A549 (cell line): Measurements from ENCODE around the gene DBX2. TPM values are rescaled to one million over a fixed set of nuclear protein-coding genes. Genes with fewer than 3 reads are reported as not detected.

ENCODE experiments used
- ATAC-seq, 2 experiments: fragments of 200-7000 bp in 1 of 2; fragments of >200 bp in 1 of 2; cut with Nextera tagmentation in 1 of 2; cut with Tn5 transposase in 1 of 2; 3 replicates each; pipeline versions ENCODE4 v1.8.0 to v1.9.1; 2018 to 2020; ENCODE audit warnings: mild to moderate bottlenecking in 1 of 2, moderate library complexity in 1 of 2
- CTCF ChIA-PET: fragments of 300-600 bp; sonication (Branson Sonifier 250); formaldehyde crosslinking; extraction: SDS; loops from one replicate; lab custom pipeline; 2021; ENCODE audit warnings: antibody characterized with exemption, inconsistent platforms; lab: Yijun Ruan, JAX
- POLR2A ChIA-PET: fragments of 350-600 bp; formaldehyde crosslinking; extraction: SDS; loops from one replicate; lab custom pipeline; 2021; ENCODE audit warnings: antibody characterized with exemption, inconsistent platforms; lab: Yijun Ruan, JAX
- DNase-seq, 2 experiments: peaks; one replicate each; pipeline versions ENCODE4 v3.0.0 to v3.0.0-alpha.2; 2011 to 2016; ENCODE audit warnings: low read depth in 1 of 2, low spot score in 1 of 2
- FAIRE-seq: peaks from 2 replicates; lab custom pipeline; 2011; peaks lifted over from hg19 to GRCh38; lab: Jason Lieb, UNC
- H3K27ac ChIP-seq, 2 experiments: fragments of >200 bp; sonication (Bioruptor Twin); formaldehyde crosslinking; 3 replicates each; pipeline ENCODE4 v1.5.1; 2016 to 2017
- H3K4me1 ChIP-seq: fragments of >200 bp; sonication (Bioruptor Twin); formaldehyde crosslinking; 3 replicates; pipeline ENCODE4 v1.6.1; 2016
- H3K4me2 ChIP-seq: fragments of >200 bp; sonication (Bioruptor Twin); formaldehyde crosslinking; 3 replicates; pipeline ENCODE4 v1.6.1; 2016
- H3K4me3 ChIP-seq: fragments of >200 bp; sonication (Bioruptor Twin); formaldehyde crosslinking; 3 replicates; pipeline ENCODE4 v1.5.1; 2016
- H3K9me3 ChIP-seq: fragments of >200 bp; sonication (Bioruptor Twin); formaldehyde crosslinking; 3 replicates; pipeline ENCODE4 v1.6.1; 2016
- BCL3 ChIP-seq: fragments of >200 bp; sonication (Bioruptor Twin); formaldehyde crosslinking; IDR thresholded peaks from 3 replicates; pipeline ENCODE4 v1.6.1; 2016
- BHLHE40 ChIP-seq: IDR thresholded peaks from 2 replicates; pipeline ENCODE4 v1.6.1; 2012; ENCODE audit warnings: low read depth, low read length, inconsistent platforms
- CBX2 ChIP-seq: fragments of 200-600 bp; sonication (generic); IDR thresholded peaks from 2 replicates; pipeline ENCODE4 v1.6.1; 2016; ENCODE audit warnings: low read depth, mild to moderate bottlenecking, borderline replicate concordance
- CBX8 ChIP-seq: fragments of 200-600 bp; sonication (generic); IDR thresholded peaks from 2 replicates; pipeline ENCODE4 v1.6.1; 2016
- CTCF ChIP-seq: fragments of >200 bp; sonication (Bioruptor Twin); formaldehyde crosslinking; IDR thresholded peaks from 3 replicates; pipeline ENCODE4 v1.5.1; 2016
- EHF ChIP-seq: fragments of 250-450 bp; sonication (Bioruptor Pico); IDR thresholded peaks from 2 replicates; pipeline ENCODE4 v1.5.0; 2020; ENCODE audit warnings: mild to moderate bottlenecking
- ELK1 ChIP-seq: fragments of 150-350 bp; IDR thresholded peaks from 2 replicates; pipeline ENCODE4 v1.6.1; 2014; ENCODE audit warnings: low read depth, mild to moderate bottlenecking, low read length
- FOSL2 ChIP-seq, 2 experiments: fragments of 450-650 bp in 1 of 2; fragments of >200 bp in 1 of 2; sonication (Bioruptor Twin) in 1 of 2; formaldehyde crosslinking; IDR thresholded peaks; 2 replicates each; pipeline versions ENCODE4 v1.5.0 to v1.6.1; 2016 to 2020; ENCODE audit warnings: mild to moderate bottlenecking in 1 of 2, moderate library complexity in 1 of 2
- FOXS1 ChIP-seq: fragments of 250-450 bp; sonication (Bioruptor Pico); IDR thresholded peaks from 2 replicates; pipeline ENCODE4 v1.5.0; 2020; ENCODE audit warnings: mild to moderate bottlenecking, moderate library complexity
- HOXB5 ChIP-seq: fragments of 250-450 bp; sonication (Bioruptor Pico); IDR thresholded peaks from 2 replicates; pipeline ENCODE4 v1.5.0; 2020; ENCODE audit warnings: mild to moderate bottlenecking, moderate library complexity
- JUN ChIP-seq, 2 experiments: fragments of >200 bp; sonication (Bioruptor Twin); formaldehyde crosslinking; IDR thresholded peaks; 2 replicates in 1 of 2; 3 replicates in 1 of 2; pipeline ENCODE4 v1.6.1; 2016 to 2017
- JUNB ChIP-seq: fragments of >200 bp; sonication (Bioruptor Twin); formaldehyde crosslinking; IDR thresholded peaks from 2 replicates; pipeline ENCODE4 v1.6.1; 2016
- KDM1A ChIP-seq: fragments of 200-600 bp; sonication (generic); IDR thresholded peaks from 2 replicates; pipeline ENCODE4 v1.6.1; 2016; ENCODE audit warnings: low read depth, mild to moderate bottlenecking
- KDM5A ChIP-seq: fragments of 200-600 bp; sonication (generic); IDR thresholded peaks from 2 replicates; pipeline ENCODE4 v1.6.1; 2016; ENCODE audit warnings: antibody characterized with exemption, mild to moderate bottlenecking
- MAX ChIP-seq: IDR thresholded peaks from 2 replicates; pipeline ENCODE4 v1.6.1; 2012
- NFE2L2 ChIP-seq: fragments of 150-350 bp; conservative IDR thresholded peaks from 2 replicates; pipeline ENCODE4 v1.6.1; 2014; ENCODE audit warnings: low read length
- PBX3 ChIP-seq: IDR thresholded peaks from 2 replicates; pipeline ENCODE4 v1.6.1; 2012
- SREBF2 ChIP-seq: fragments of 450-650 bp; IDR thresholded peaks from 2 replicates; pipeline ENCODE4 v1.6.1; 2014; ENCODE audit warnings: mild to moderate bottlenecking, moderate library complexity
- TFCP2L1 ChIP-seq: fragments of 250-450 bp; sonication (Bioruptor Pico); IDR thresholded peaks from 2 replicates; pipeline ENCODE4 v1.5.0; 2021; ENCODE audit warnings: mild to moderate bottlenecking
- USF2 ChIP-seq: fragments of 450-650 bp; IDR thresholded peaks from 2 replicates; pipeline ENCODE4 v1.6.1; 2014; ENCODE audit warnings: antibody characterized with exemption
- ZC3H11A ChIP-seq: fragments of 450-650 bp; IDR thresholded peaks from 2 replicates; pipeline ENCODE4 v1.6.1; 2014; ENCODE audit warnings: antibody characterized with exemption, mild to moderate bottlenecking
- ZSCAN20 ChIP-seq: fragments of 250-450 bp; sonication (Bioruptor Pico); IDR thresholded peaks from 2 replicates; pipeline ENCODE4 v1.8.0; 2022; ENCODE audit warnings: mild to moderate bottlenecking, moderate library complexity
- WGBS: methylation state at CpG from one replicate; pipeline ENCODE4 v1.1.6; 2017; ENCODE audit errors: missing lambda C conversion rate; 5-methylcytosine and 5-hydroxymethylcytosine counted together
- polyA plus RNA-seq, 4 experiments: library from polyadenylated mRNA; depleted of rRNA in 3 of 4; stranded (reverse); fragments of >200 nt; fragmentation: RNase III in 1 of 4; extraction: RNeasy Plus Mini Kit Qiagen cat#74134 plus additional on column Dnase treatment in 1 of 4; gene quantifications; 2 replicates in 3 of 4; 3 replicates in 1 of 4; pipeline ENCODE4 v1.2.3, GENCODE V29; 2011 to 2017

DBX2 gene
- polyA plus RNA-seq, 2 of the 4 experiments (the other 2 are of a cell fraction), result not detected

GRCh38 chr12:45014396-45014795 is 36.5 kb downstream of the DBX2 start:
- POLR2A ChIA-PET, result no interaction called here
- H3K4me2 ChIP-seq, result no peak overlapping the region
- H3K27ac ChIP-seq, result no peak overlapping the region
- CTCF ChIA-PET, result no interaction called here
- ATAC-seq (no peak), DNase-seq (no peak)
- no peaks in the 10 kb centered on the region for H3K9me3 ChIP-seq
- 20% methylated on average over 1 of the region's 1 CpG for WGBS
- no peak overlapping the region for H3K4me3 ChIP-seq
- TF ChIP-seq BCL3 (no peak), MAX (no peak), HOXB5 (CRISPR knock-in tag) (no peak), SREBF2 (no peak), KDM5A (no peak), KDM1A (no peak), USF2 (no peak), CBX2 (no peak), JUNB (no peak), PBX3 (no peak), ELK1 (no peak), CBX8 (no peak), TFCP2L1 (no peak), ZC3H11A (no peak), EHF (no peak), ZSCAN20 (CRISPR knock-in tag) (no peak), JUN (IDR thresholded peaks at IDR 0.05) (no peak), BHLHE40 (no peak)
- TF ChIP-seq, all 56 proteins: peak for 0
- FAIRE-seq, result no peak
- no peaks in the 10 kb centered on the region for H3K4me1 ChIP-seq

- no peak for ATAC-seq
- WGBS, result 0% methylated on average over 3 of the region's 3 CpGs
- no peak overlapping the region for H3K4me3 ChIP-seq
- TF ChIP-seq JUNB, result no peak
- no peak for TF ChIP-seq NFE2L2
- TF ChIP-seq FOXS1, result no peak
- no peak for TF ChIP-seq CTCF
- no peak for TF ChIP-seq FOSL2 (IDR thresholded peaks at IDR 0.05)
- no peak for TF ChIP-seq FOSL2 (CRISPR knock-in tag; IDR thresholded peaks at IDR 0.05)
- H3K27ac ChIP-seq, result no peak overlapping the region
- H3K4me2 ChIP-seq, result no peak overlapping the region
- no peak for DNase-seq
- POLR2A ChIA-PET, result no interaction called here
- no peaks in the 10 kb centered on the region for H3K9me3 ChIP-seq
- CTCF ChIA-PET, result interaction anchor here (1.5 kb wide), 1 partner anchor 40 kb away, joined by 5 read pairs; no protein-coding TSS in a partner anchor
- no peaks in the 10 kb centered on the region for H3K4me1 ChIP-seq
- no peak for FAIRE-seq
Measured at GRCh38 chr12:45012749-45013148, 38.1 kb downstream of the DBX2 start.
